Measurements from ENCODE around the gene DEPDC1B. TPM values are rescaled to one million over a fixed set of nuclear protein-coding genes. Genes with fewer than 3 reads are reported as not detected.
A peak's percentile ranks its signal among the peaks of the same experiment; 100 is the strongest.

Gene DEPDC1B
- total and polyA plus RNA-seq, 2 of the 8 experiments (the other 6 are each of a cell fraction or from before 2014, with no cell fraction given), result 30.8 to 67.4 TPM

GRCh38 chr5:60677850-60678664 is 21.9 kb downstream of the DEPDC1B start:
- peaks cover 0 to 95% of the 10 kb centered on the region in 2 experiments; a peak in 2 of 4 replicates for H3K79me2 ChIP-seq (ENCODE audit: control insufficient read depth in 1 of 2, insufficient read depth in 2 of 2, low read length in 2 of 2)
- no peak overlapping the region for H3K14ac ChIP-seq (ENCODE audit: insufficient read length)
- no peak overlapping the region for H2BK12ac ChIP-seq (ENCODE audit: low read depth, low read length)
- no peak overlapping the region for H2AK5ac ChIP-seq (ENCODE audit: low read depth, low read length)
- no peaks in the 10 kb centered on the region for H3K27me3 ChIP-seq (replicated peaks in 1 of 4; ENCODE audit: control insufficient read depth in 3 of 4, extremely low read depth in 1 of 4, insufficient read depth in 3 of 4, low read length in 3 of 4)
- peaks cover 0 to 3% (median 0%) of the 10 kb centered on the region in 4 experiments; a peak in 3 of 7 replicates for H3K4me1 ChIP-seq (replicated peaks in 1 of 4; ENCODE audit: control insufficient read depth in 3 of 4, insufficient read depth in 4 of 4, low read length in 3 of 4)
- no peaks in the 10 kb centered on the region for H3K9me3 ChIP-seq (ENCODE audit: insufficient read depth in 2 of 2, low read depth in 1 of 2, low read length in 1 of 2)
- H3K18ac ChIP-seq (ENCODE audit: extremely low read depth, low read length), result no peak overlapping the region
- no peak overlapping the region for H3K4me3 ChIP-seq (ENCODE audit: extremely low read depth in 1 of 4, insufficient read depth in 2 of 4, low read depth in 3 of 4, low read length in 4 of 4)
- no peak for DNase-seq (ENCODE audit: low read depth in 1 of 2, low spot score in 2 of 2)
- H3K4me2 ChIP-seq (ENCODE audit: insufficient read depth in 1 of 2, low read depth in 2 of 2, low read length in 2 of 2), result no peak overlapping the region
- H3K9ac ChIP-seq (replicated peaks in 1 of 4; ENCODE audit: extremely low read depth in 1 of 4, low read depth in 3 of 4, low read length in 3 of 4), result no peak overlapping the region
- no peak overlapping the region for H4K5ac ChIP-seq (ENCODE audit: insufficient read length, low read depth, low read length)
- CTCF ChIA-PET (ENCODE audit: partially characterized antibody), result interaction anchor here (0.8 to 3.9 kb wide), 20 partner anchors 10 to 1487 kb away, joined by 3 to 29 read pairs (median 4); no protein-coding TSS in a partner anchor
- POLR2A ChIA-PET (ENCODE audit: partially characterized antibody), result interaction anchor here (1.2 kb wide), 1 partner anchor 10 kb away, joined by 3 read pairs; no protein-coding TSS in a partner anchor
- H4K8ac ChIP-seq (ENCODE audit: extremely low read depth, insufficient read depth, low read length), result no peak overlapping the region
- no peaks in the 10 kb centered on the region; the same call in 1 of the 2 replicates for H3K79me1 ChIP-seq (ENCODE audit: low read depth, low read length)
- FAIRE-seq, result no peak
- H2AFZ ChIP-seq (ENCODE audit: low read length), result no peak overlapping the region
- TF ChIP-seq CTCF (IDR thresholded peaks at IDR 0.05; ENCODE audit: control extremely low read depth in 1 of 3, insufficient read depth in 1 of 3, low read depth in 1 of 3, low read length in 3 of 3) (peak in 2 of 3 experiments; percentile 29 to 48; a peak in 2 of 4 replicates), GABPA (IDR thresholded peaks at IDR 0.05; ENCODE audit: borderline replicate concordance, insufficient read depth, low read length) (no peak), RAD21 (IDR thresholded peaks at IDR 0.05 in 1 of 2, conservative IDR thresholded peaks at IDR 0.05 in 1 of 2; ENCODE audit: low read depth in 2 of 2, low read length in 2 of 2) (peak; percentile 65 to 66), TAF1 (IDR thresholded peaks at IDR 0.05; ENCODE audit: low read depth, low read length) (no peak)
- no peak overlapping the region for H2BK120ac ChIP-seq (replicated peaks; ENCODE audit: low read depth, low read length)
- no peak overlapping the region for H3K27ac ChIP-seq (ENCODE audit: low read depth, low read length)
- peaks cover 0 to 8% of the 10 kb centered on the region in 2 experiments for H4K20me1 ChIP-seq (replicated peaks in 1 of 2; ENCODE audit: control insufficient read depth in 1 of 2, insufficient read depth in 2 of 2, low read length in 2 of 2)
- no peak overlapping the region for H2BK20ac ChIP-seq (ENCODE audit: low read length)
- WGBS, 2 experiments (ENCODE audit: extremely low coverage in 1 of 2, insufficient coverage in 1 of 2, insufficient read length in 1 of 2, insufficient replicate concordance in 2 of 2, low coverage in 1 of 2, low lambda C conversion rate in 2 of 2, missing lambda C conversion rate in 1 of 2), result 72% methylated on average over 6 of the region's 6 CpGs; no CpG with 5 or more reads in 1 of the 2 experiments
- no peak overlapping the region for H3K4ac ChIP-seq (replicated peaks; ENCODE audit: insufficient read length, low read depth, low read length)
- H3K23ac ChIP-seq (ENCODE audit: insufficient read length), result no peak overlapping the region
- H3K36me3 ChIP-seq (ENCODE audit: control insufficient read depth in 2 of 4, insufficient read depth in 4 of 4, low read length in 3 of 4), result peaks cover 0 to 3% (median 0%) of the 10 kb centered on the region in 4 experiments; a peak in 1 of 8 replicates
- no peak overlapping the region for H4K91ac ChIP-seq (replicated peaks; ENCODE audit: insufficient read length, low read length)
- no peaks in the 10 kb centered on the region; the same call in 1 of the 2 replicates for H3K23me2 ChIP-seq (ENCODE audit: low read depth, low read length)
- no peak overlapping the region for H2BK15ac ChIP-seq (ENCODE audit: low read length)
- no peak overlapping the region for H3K56ac ChIP-seq (replicated peaks; ENCODE audit: insufficient read length, low read depth, low read length)
- H2BK5ac ChIP-seq (ENCODE audit: low read depth, low read length), result no peak overlapping the region

All from H1 (cell line).